Measurements from ENCODE around the gene EGFR.

The EGFR gene

GRCh38 chr7:55081068-55081467 lies 62.3 kb downstream of the EGFR start:
- DNase-seq (ENCODE audit: low read depth in 2 of 2): no peak

GRCh38 chr7:55081472-55082227 lies 62.8 kb downstream of the EGFR start:
- no peak for DNase-seq (ENCODE audit: low read depth in 2 of 2)

GRCh38 chr7:55082228-55082603 lies 63.4 kb downstream of the EGFR start:
- DNase-seq (ENCODE audit: low read depth in 2 of 2): no peak

GRCh38 chr7:55083206-55083605 lies 64.4 kb downstream of the EGFR start:
- no peak for DNase-seq (ENCODE audit: low read depth in 2 of 2)

GRCh38 chr7:55084307-55084706 lies 65.5 kb downstream of the EGFR start:
- DNase-seq (ENCODE audit: low read depth in 2 of 2): no peak

- no peak for DNase-seq (ENCODE audit: low read depth in 2 of 2)
Measured at GRCh38 chr7:55085511-55086412, 66.9 kb downstream of the EGFR start.

GRCh38 chr7:55086413-55087201 lies 67.8 kb downstream of the EGFR start:
- no peak for DNase-seq (ENCODE audit: low read depth in 2 of 2)

- no peak for DNase-seq (ENCODE audit: low read depth in 2 of 2)
Measured at GRCh38 chr7:55087521-55087961, 68.7 kb downstream of the EGFR start.

GRCh38 chr7:55088107-55088506 lies 69.3 kb downstream of the EGFR start:
- no peak for DNase-seq (ENCODE audit: low read depth in 2 of 2)

GRCh38 chr7:55088620-55089019 lies 69.8 kb downstream of the EGFR start:
- DNase-seq (ENCODE audit: low read depth in 2 of 2): no peak

GRCh38 chr7:55092186-55092974 lies 73.6 kb downstream of the EGFR start:
- DNase-seq (ENCODE audit: low read depth in 2 of 2): no peak

GRCh38 chr7:55092975-55093373 lies 74.2 kb downstream of the EGFR start:
- no peak for DNase-seq (ENCODE audit: low read depth in 2 of 2)

GRCh38 chr7:55093674-55094073 lies 74.9 kb downstream of the EGFR start:
- no peak for DNase-seq (ENCODE audit: low read depth in 2 of 2)

- DNase-seq (ENCODE audit: low read depth in 2 of 2): no peak
Measured at GRCh38 chr7:55094092-55094690, 75.4 kb downstream of the EGFR start.

GRCh38 chr7:55095672-55096071 lies 76.9 kb downstream of the EGFR start:
- DNase-seq (ENCODE audit: low read depth in 2 of 2): no peak

- no peak for DNase-seq (ENCODE audit: low read depth in 2 of 2)
Measured at GRCh38 chr7:55096323-55096722, 77.5 kb downstream of the EGFR start.

GRCh38 chr7:55097100-55097499 lies 78.3 kb downstream of the EGFR start:
- DNase-seq (ENCODE audit: low read depth in 2 of 2): no peak

- no peak for DNase-seq (ENCODE audit: low read depth in 2 of 2)
Measured at GRCh38 chr7:55099066-55099820, 80.4 kb downstream of the EGFR start.

GRCh38 chr7:55099821-55100543 lies 81.2 kb downstream of the EGFR start:
- DNase-seq (ENCODE audit: low read depth in 2 of 2): no peak

Data from stimulated activated CD8-positive, alpha-beta memory T cell treated with anti-CD3 and anti-CD28 coated beads, Interleukin-2, amount 100 ng/mL, for 48 hours (primary cell).